Left lung (tissue), 10 donors: ENCODE measurements around the gene CACNA1D. TPM values are rescaled to one million over a fixed set of nuclear protein-coding genes. Genes with fewer than 3 reads are reported as not detected.

ENCODE experiments used
- ATAC-seq: fragments of 200-7000 bp; cut with Tn5 transposase; one replicate; pipeline ENCODE4 v1.9.1; 2020; ENCODE audit warnings: moderate library complexity
- DNase-seq, 4 donors: peaks; one replicate each; pipeline ENCODE4 v3.0.0-alpha.2; 2013 to 2020
- H3K27ac ChIP-seq, 2 donors: fragments of 200-600 bp; sonication (generic) in 1 of 2; one replicate each; pipeline versions ENCODE4 v1.5.0 to v1.8.0; 2020 to 2021
- H3K27me3 ChIP-seq, 2 donors: fragments of 200-600 bp; sonication (generic) in 1 of 2; one replicate each; pipeline versions ENCODE4 v1.5.0 to v1.8.0; 2020 to 2021
- H3K36me3 ChIP-seq, 2 donors: fragments of 200-600 bp; sonication (generic) in 1 of 2; one replicate each; pipeline versions ENCODE4 v1.5.0 to v1.8.0; 2020 to 2021
- H3K4me1 ChIP-seq, 2 donors: fragments of 200-600 bp; one replicate each; pipeline ENCODE4 v1.8.0; 2021
- H3K4me3 ChIP-seq, 2 donors: fragments of 200-600 bp; sonication (generic) in 1 of 2; one replicate each; pipeline versions ENCODE4 v1.5.0 to v1.8.0; 2020 to 2021; ENCODE audit warnings: mild to moderate bottlenecking in 1 of 2
- H3K9me3 ChIP-seq, 2 donors: fragments of 200-600 bp; sonication (generic) in 1 of 2; one replicate each; pipeline versions ENCODE4 v1.5.0 to v1.8.0; 2020 to 2021
- CTCF ChIP-seq, 2 donors: fragments of 200-600 bp; sonication (generic) in 1 of 2; IDR thresholded peaks; one replicate each; pipeline versions ENCODE4 v1.5.0 to v1.8.0; 2021; ENCODE audit warnings: antibody characterized with exemption in 2 of 2
- intact Hi-C, 2 donors: fragments of 100-400 bp; cut with DNase I; formaldehyde crosslinking; loops; one replicate each; pipeline versions ENCODE4 v1.11.2 to v1.14.2; 2022
- polyA plus RNA-seq, 6 donors: library from polyadenylated mRNA; unstranded; fragments of 120-200 nt; gene quantifications; one replicate each; pipeline ENCODE4 v1.2.1, GENCODE V29; 2013; ENCODE audit not compliant: insufficient read length in 6 of 6
- total RNA-seq, 2 donors: library from RNA; stranded (reverse); fragmentation: NEBNext Ultra II Directional; extraction: Animal tissue kit (Norgen Biotek cat#: 25700); gene quantifications; one replicate each; pipeline ENCODE4 v1.2.1, GENCODE V29; 2021
- donor health status: DM: no; HTN: yes; CAD: no.
- donor health status: DM: no; HTN: no; CAD: no.

CACNA1D gene
- total and polyA plus RNA-seq, 8 donors = 32.6 to 78.2 (median 56.2) TPM

- intact Hi-C loops = no loop called here
- Histone ChIP-seq H3K9me3 (no peaks in the 10 kb centered on the region), H3K27me3 (no peaks in the 10 kb centered on the region), H3K27ac (no peak overlapping the region), H3K4me3 (no peak overlapping the region), H3K36me3 (no peaks in the 10 kb centered on the region), H3K4me1 (peaks cover 0 to 2% of the 10 kb centered on the region in 2 donors)
- ATAC-seq (no peak), DNase-seq (no peak)
- TF ChIP-seq CTCF (IDR thresholded peaks at IDR 0.05) = no peak
Measured at GRCh38 chr3:53778153-53778552, 283.7 kb downstream of the CACNA1D start.

- Histone ChIP-seq H3K27ac (no peak overlapping the region), H3K36me3 (no peaks in the 10 kb centered on the region), H3K9me3 (no peaks in the 10 kb centered on the region), H3K4me1 (no peaks in the 10 kb centered on the region), H3K27me3 (no peaks in the 10 kb centered on the region), H3K4me3 (no peak overlapping the region)
- TF ChIP-seq CTCF (IDR thresholded peaks at IDR 0.05) = no peak
- DNase-seq (no peak), ATAC-seq (no peak)
- intact Hi-C loops = no loop called here
Measured at GRCh38 chr3:53780171-53780570, 285.8 kb downstream of the CACNA1D start.

GRCh38 chr3:53780806-53781205 lies 286.4 kb downstream of the CACNA1D start:
- Histone ChIP-seq H3K9me3 (no peaks in the 10 kb centered on the region), H3K4me3 (no peak overlapping the region), H3K27me3 (no peaks in the 10 kb centered on the region), H3K4me1 (no peaks in the 10 kb centered on the region), H3K36me3 (no peaks in the 10 kb centered on the region), H3K27ac (no peak overlapping the region)
- no peak for TF ChIP-seq CTCF (IDR thresholded peaks at IDR 0.05)
- intact Hi-C loops = no loop called here
- DNase-seq (no peak), ATAC-seq (no peak)

- TF ChIP-seq CTCF (IDR thresholded peaks at IDR 0.05) = no peak
- ATAC-seq = no peak
- intact Hi-C loops = no loop called here
- Histone ChIP-seq H3K27ac (no peak overlapping the region), H3K36me3 (no peaks in the 10 kb centered on the region), H3K4me1 (no peaks in the 10 kb centered on the region), H3K4me3 (no peak overlapping the region), H3K27me3 (no peaks in the 10 kb centered on the region), H3K9me3 (no peaks in the 10 kb centered on the region)
- no peak for DNase-seq
Measured at GRCh38 chr3:53787016-53787415, 292.6 kb downstream of the CACNA1D start.

GRCh38 chr3:53788038-53788437 lies 293.6 kb downstream of the CACNA1D start:
- no peak for ATAC-seq
- no peak for TF ChIP-seq CTCF (IDR thresholded peaks at IDR 0.05)
- intact Hi-C loops = no loop called here

More at GRCh38 chr3:53788038-53788437, 293.6 kb downstream of the CACNA1D start:
- Histone ChIP-seq H3K27me3 (no peaks in the 10 kb centered on the region), H3K4me1 (no peaks in the 10 kb centered on the region), H3K36me3 (no peaks in the 10 kb centered on the region), H3K27ac (no peak overlapping the region), H3K4me3 (no peak overlapping the region), H3K9me3 (no peaks in the 10 kb centered on the region)
- DNase-seq = no peak
